ENCODE data around the gene GLUL. TPM values are rescaled to one million over a fixed set of nuclear protein-coding genes. Genes with fewer than 3 reads are reported as not detected.

GLUL gene
- polyA plus RNA-seq (2013, experiment 1 of 2), result 199 TPM
- polyA plus RNA-seq (2013, experiment 2 of 2), result 197 TPM

DNA sequence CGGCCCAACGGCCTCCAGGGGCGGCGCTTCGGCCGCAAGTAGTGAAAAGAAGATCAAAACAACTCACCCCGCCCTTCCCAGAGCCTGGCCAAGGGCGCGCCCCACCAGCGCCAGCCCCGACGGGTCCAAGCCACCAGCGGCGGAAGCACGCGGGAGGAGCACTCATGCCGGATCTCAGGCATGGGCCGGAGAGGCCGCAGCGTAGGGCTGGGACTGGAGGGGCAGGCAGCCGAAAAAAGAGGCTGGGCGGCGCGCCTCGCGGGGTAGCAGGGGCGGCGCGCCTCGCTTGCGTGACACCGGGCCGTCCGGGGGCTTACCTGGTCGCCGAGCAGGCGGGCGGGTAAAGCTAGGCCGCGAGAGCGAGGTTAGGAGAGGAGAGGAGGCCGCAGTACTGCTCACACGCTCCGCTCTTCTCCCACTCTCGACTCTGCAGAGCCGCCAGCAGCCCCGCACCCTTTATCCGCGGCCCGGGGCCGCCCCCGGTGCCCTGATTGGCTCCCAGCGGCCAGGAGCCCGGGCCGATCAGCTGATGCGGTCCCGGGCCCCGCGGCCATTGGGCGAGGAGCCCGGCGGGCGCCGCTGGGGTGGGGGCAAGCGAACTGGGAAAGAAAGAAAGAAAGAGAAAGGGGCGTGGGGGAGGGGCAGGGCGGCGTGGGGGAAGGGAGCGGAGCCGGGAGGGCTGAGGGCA lies at the start of gene GLUL:
TSS of gene GLUL (minus strand) at position 429 of the 688 bp plus-strand sequence. CDS start 3,053 bp downstream, outside the sequence.
- Histone ChIP-seq H3K9ac (ENCODE audit: low read length) (peak within 1 kb of the TSS; percentile 95), H4K5ac (ENCODE audit: low read length) (no peak within 1 kb of the TSS), H3K18ac (ENCODE audit: low read length) (peak within 1 kb of the TSS; percentile 99), H3K4me3 (ENCODE audit: low read length) (peak within 1 kb of the TSS; percentile 88), H2AK5ac (ENCODE audit: low read length) (no peak within 1 kb of the TSS), H3K79me1 (ENCODE audit: low read length) (peaks cover 17% of the 10 kb centered on the region), H3K27ac (ENCODE audit: low read depth, low read length) (peak within 1 kb of the TSS; percentile 94), H3K27me3 (ENCODE audit: insufficient read depth, low read length, poor library complexity) (no peaks in the 10 kb centered on the region), H3K23ac (ENCODE audit: low read length) (no peak within 1 kb of the TSS), H3K56ac (ENCODE audit: low read length) (peak within 1 kb of the TSS; percentile 97), H2BK5ac (ENCODE audit: low read length) (peak within 1 kb of the TSS; percentile 74), H3K79me2 (ENCODE audit: control insufficient read depth, insufficient read depth, low read length) (peaks cover 47% of the 10 kb centered on the region), H3K4me1 (ENCODE audit: control insufficient read depth, low read depth, low read length) (peaks cover 8% of the 10 kb centered on the region), H3K36me3 (ENCODE audit: control insufficient read depth, insufficient read depth, low read length) (peaks cover 17% of the 10 kb centered on the region), H4K8ac (ENCODE audit: low read depth, low read length) (no peak within 1 kb of the TSS), H3K4ac (ENCODE audit: low read depth, low read length) (peak within 1 kb of the TSS; percentile 99), H2BK120ac (ENCODE audit: low read depth, low read length) (peak within 1 kb of the TSS; percentile 79), H3K4me2 (ENCODE audit: low read length) (peak within 1 kb of the TSS; percentile 96), H2BK15ac (replicated peaks; ENCODE audit: low read depth) (peak within 1 kb of the TSS; percentile 98)
- no CpG with 5 or more reads among the region's 70 CpGs for WGBS (ENCODE audit: extremely low coverage, insufficient coverage, low lambda C conversion rate)
- DNase-seq, result peak; percentile 98

DNA sequence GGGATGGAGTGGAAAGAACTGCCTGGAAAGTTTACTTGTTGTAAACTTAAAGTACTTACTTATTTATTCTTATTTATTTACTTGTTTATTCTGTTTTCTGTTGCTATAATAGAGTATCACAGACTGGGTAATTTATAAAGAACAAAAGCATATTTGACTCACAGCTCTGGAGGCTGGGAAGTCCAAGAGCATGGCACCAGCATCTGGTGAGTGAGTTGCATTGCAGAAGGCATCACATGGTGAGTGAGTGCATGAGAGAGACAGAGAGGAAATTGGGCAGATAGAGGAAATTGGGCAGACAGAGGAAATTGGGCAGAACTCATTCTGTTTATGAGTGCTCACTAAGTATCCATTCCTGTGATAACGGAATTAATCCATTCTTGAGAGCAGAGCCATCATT lies 46.7 kb upstream of the GLUL start:
- Histone ChIP-seq H3K27ac (ENCODE audit: low read depth, low read length) (no peak overlapping the region), H2AK5ac (ENCODE audit: low read length) (no peak overlapping the region), H4K5ac (ENCODE audit: low read length) (no peak overlapping the region), H3K79me2 (ENCODE audit: control insufficient read depth, insufficient read depth, low read length) (no peaks in the 10 kb centered on the region), H3K4me3 (ENCODE audit: low read length) (no peak overlapping the region), H3K4me2 (ENCODE audit: low read length) (no peak overlapping the region), H3K18ac (ENCODE audit: low read length) (no peak overlapping the region), H3K23ac (ENCODE audit: low read length) (no peak overlapping the region), H3K79me1 (ENCODE audit: low read length) (no peaks in the 10 kb centered on the region), H2BK15ac (replicated peaks; ENCODE audit: low read depth) (no peak overlapping the region), H3K4ac (ENCODE audit: low read depth, low read length) (no peak overlapping the region), H2BK120ac (ENCODE audit: low read depth, low read length) (no peak overlapping the region), H4K8ac (ENCODE audit: low read depth, low read length) (no peak overlapping the region), H2BK5ac (ENCODE audit: low read length) (no peak overlapping the region), H3K27me3 (ENCODE audit: insufficient read depth, low read length, poor library complexity) (no peaks in the 10 kb centered on the region), H3K36me3 (ENCODE audit: control insufficient read depth, insufficient read depth, low read length) (no peaks in the 10 kb centered on the region), H3K4me1 (ENCODE audit: control insufficient read depth, low read depth, low read length) (no peaks in the 10 kb centered on the region), H3K9ac (ENCODE audit: low read length) (no peak overlapping the region), H3K56ac (ENCODE audit: low read length) (no peak overlapping the region)
- no peak for DNase-seq
- WGBS (ENCODE audit: extremely low coverage, insufficient coverage, low lambda C conversion rate), result no CpG with 5 or more reads among the region's 1 CpG

DNA sequence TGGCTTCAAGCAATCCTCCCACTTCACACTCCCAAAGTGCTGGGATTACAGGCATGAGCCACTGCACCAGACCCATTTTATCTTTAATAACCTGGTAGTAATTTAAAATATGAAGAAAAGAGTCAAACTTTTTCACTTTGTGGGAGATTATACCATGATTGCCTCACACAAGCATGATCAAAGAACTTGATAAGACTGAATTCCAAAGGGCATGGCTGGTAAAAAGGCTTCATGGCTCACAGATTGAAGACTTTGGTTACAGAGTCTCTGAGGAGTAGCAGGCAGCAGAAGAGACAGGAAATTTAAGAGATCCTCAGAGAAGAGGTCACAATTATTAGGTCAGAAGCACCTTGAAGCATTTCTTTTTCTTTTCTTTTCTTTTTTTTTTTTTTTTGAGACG lies 42.0 kb upstream of the GLUL start:
- H3K18ac ChIP-seq (ENCODE audit: low read length), result no peak overlapping the region
- H3K9ac ChIP-seq (ENCODE audit: low read length), result no peak overlapping the region
- H3K4me2 ChIP-seq (ENCODE audit: low read length), result no peak overlapping the region
- no peaks in the 10 kb centered on the region for H3K27me3 ChIP-seq (ENCODE audit: insufficient read depth, low read length, poor library complexity)
- H3K79me1 ChIP-seq (ENCODE audit: low read length), result no peaks in the 10 kb centered on the region
- no peak overlapping the region for H3K56ac ChIP-seq (ENCODE audit: low read length)
- H4K8ac ChIP-seq (ENCODE audit: low read depth, low read length), result no peak overlapping the region
- no peak for DNase-seq
- no peaks in the 10 kb centered on the region for H3K79me2 ChIP-seq (ENCODE audit: control insufficient read depth, insufficient read depth, low read length)
- H3K4me1 ChIP-seq (ENCODE audit: control insufficient read depth, low read depth, low read length), result peaks cover 2% of the 10 kb centered on the region
- H2BK5ac ChIP-seq (ENCODE audit: low read length), result no peak overlapping the region
- H3K23ac ChIP-seq (ENCODE audit: low read length), result no peak overlapping the region
- no peak overlapping the region for H3K27ac ChIP-seq (ENCODE audit: low read depth, low read length)
- H3K4ac ChIP-seq (ENCODE audit: low read depth, low read length), result no peak overlapping the region
- no CpG with 5 or more reads among the region's 1 CpG for WGBS (ENCODE audit: extremely low coverage, insufficient coverage, low lambda C conversion rate)
- no peak overlapping the region for H2BK15ac ChIP-seq (replicated peaks; ENCODE audit: low read depth)
- H4K5ac ChIP-seq (ENCODE audit: low read length), result no peak overlapping the region
- no peak overlapping the region for H2AK5ac ChIP-seq (ENCODE audit: low read length)
- H3K4me3 ChIP-seq (ENCODE audit: low read length), result no peak overlapping the region
- no peak overlapping the region for H2BK120ac ChIP-seq (ENCODE audit: low read depth, low read length)
- H3K36me3 ChIP-seq (ENCODE audit: control insufficient read depth, insufficient read depth, low read length), result no peaks in the 10 kb centered on the region

DNA sequence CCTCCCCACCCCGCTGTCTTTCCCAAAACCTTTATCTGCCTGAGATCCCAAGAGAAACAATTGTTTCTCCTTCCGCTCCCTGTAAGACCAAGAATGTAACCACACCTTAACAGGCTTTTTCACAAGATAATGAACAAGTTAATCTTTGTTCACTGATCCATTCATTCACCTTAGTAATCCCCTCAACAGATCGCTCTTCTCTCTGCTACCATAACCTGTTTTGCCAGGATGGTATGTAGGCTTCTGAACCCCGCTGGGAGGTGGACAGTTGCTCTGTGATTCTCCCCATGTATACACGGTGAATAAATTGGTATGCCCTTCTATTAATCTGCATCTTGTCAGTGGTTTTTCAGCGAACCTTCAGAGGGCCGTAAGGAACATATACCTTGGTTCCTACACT lies 39.7 kb upstream of the GLUL start:
- DNase-seq, result peak; percentile 59
- H2AK5ac ChIP-seq (ENCODE audit: low read length), result no peak overlapping the region
- no peak overlapping the region for H4K5ac ChIP-seq (ENCODE audit: low read length)
- H3K9ac ChIP-seq (ENCODE audit: low read length), result no peak overlapping the region
- no peak overlapping the region for H4K8ac ChIP-seq (ENCODE audit: low read depth, low read length)
- H3K4me2 ChIP-seq (ENCODE audit: low read length), result no peak overlapping the region
- no peaks in the 10 kb centered on the region for H3K27me3 ChIP-seq (ENCODE audit: insufficient read depth, low read length, poor library complexity)
- no peak overlapping the region for H3K18ac ChIP-seq (ENCODE audit: low read length)
- no peak overlapping the region for H2BK15ac ChIP-seq (replicated peaks; ENCODE audit: low read depth)
- H3K4me3 ChIP-seq (ENCODE audit: low read length), result no peak overlapping the region
- peaks cover 2% of the 10 kb centered on the region for H3K4me1 ChIP-seq (ENCODE audit: control insufficient read depth, low read depth, low read length)
- H3K4ac ChIP-seq (ENCODE audit: low read depth, low read length), result no peak overlapping the region
- H2BK120ac ChIP-seq (ENCODE audit: low read depth, low read length), result no peak overlapping the region
- no peak overlapping the region for H2BK5ac ChIP-seq (ENCODE audit: low read length)
- no peaks in the 10 kb centered on the region for H3K79me2 ChIP-seq (ENCODE audit: control insufficient read depth, insufficient read depth, low read length)
- no peaks in the 10 kb centered on the region for H3K79me1 ChIP-seq (ENCODE audit: low read length)
- no peaks in the 10 kb centered on the region for H3K36me3 ChIP-seq (ENCODE audit: control insufficient read depth, insufficient read depth, low read length)
- no peak overlapping the region for H3K23ac ChIP-seq (ENCODE audit: low read length)
- no CpG with 5 or more reads among the region's 7 CpGs for WGBS (ENCODE audit: extremely low coverage, insufficient coverage, low lambda C conversion rate)
- no peak overlapping the region for H3K56ac ChIP-seq (ENCODE audit: low read length)
- no peak overlapping the region for H3K27ac ChIP-seq (ENCODE audit: low read depth, low read length)

DNA sequence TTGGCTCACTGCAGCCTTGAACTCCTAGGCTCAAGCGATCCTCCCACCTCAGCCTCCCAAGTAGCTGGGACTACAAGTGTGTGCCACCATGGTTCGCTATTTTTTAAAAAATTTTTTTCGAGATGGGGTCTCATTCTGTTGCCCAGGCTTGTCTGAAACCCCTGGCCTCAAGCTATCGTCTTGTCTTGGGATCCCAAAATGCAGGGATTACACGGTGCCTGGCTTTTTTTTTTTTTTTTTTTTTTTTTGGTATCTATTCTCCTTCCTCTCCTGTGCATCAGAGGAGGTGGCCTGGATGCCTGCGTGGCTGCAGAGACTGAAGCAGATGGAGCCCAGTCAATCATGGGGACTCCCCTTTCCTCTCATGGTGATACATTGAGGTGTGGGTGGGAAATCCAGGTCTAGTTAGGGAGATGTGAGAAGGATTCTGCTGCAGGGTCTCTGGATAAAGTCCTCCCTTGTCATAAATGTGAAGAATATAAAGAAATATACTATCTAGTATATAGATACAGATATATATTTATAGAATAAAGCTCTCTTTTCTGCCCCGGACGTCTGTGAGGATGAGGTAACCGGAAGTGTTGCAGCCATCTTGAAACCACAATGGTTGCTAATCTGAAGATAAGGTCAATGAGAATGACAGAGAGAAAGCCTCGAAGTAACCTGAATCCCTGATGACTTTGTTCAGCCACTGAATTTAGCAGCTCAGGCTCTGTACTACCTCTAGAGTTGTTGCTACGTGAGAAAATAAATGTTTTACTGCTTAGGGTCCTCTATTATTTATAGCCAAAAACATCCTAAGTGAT lies 38.9 kb upstream of the GLUL start:
- Histone ChIP-seq H2AK5ac (ENCODE audit: low read length) (no peak overlapping the region), H3K36me3 (ENCODE audit: control insufficient read depth, insufficient read depth, low read length) (no peaks in the 10 kb centered on the region), H2BK15ac (replicated peaks; ENCODE audit: low read depth) (no peak overlapping the region), H3K56ac (ENCODE audit: low read length) (no peak overlapping the region), H3K27ac (ENCODE audit: low read depth, low read length) (no peak overlapping the region), H3K4me1 (ENCODE audit: control insufficient read depth, low read depth, low read length) (peaks cover 2% of the 10 kb centered on the region), H3K9ac (ENCODE audit: low read length) (no peak overlapping the region), H3K27me3 (ENCODE audit: insufficient read depth, low read length, poor library complexity) (no peaks in the 10 kb centered on the region), H3K79me2 (ENCODE audit: control insufficient read depth, insufficient read depth, low read length) (no peaks in the 10 kb centered on the region), H4K5ac (ENCODE audit: low read length) (no peak overlapping the region), H4K8ac (ENCODE audit: low read depth, low read length) (no peak overlapping the region), H3K18ac (ENCODE audit: low read length) (peak overlapping the region; percentile 47), H2BK120ac (ENCODE audit: low read depth, low read length) (no peak overlapping the region), H3K23ac (ENCODE audit: low read length) (no peak overlapping the region), H2BK5ac (ENCODE audit: low read length) (no peak overlapping the region), H3K4me3 (ENCODE audit: low read length) (no peak overlapping the region), H3K4ac (ENCODE audit: low read depth, low read length) (peak overlapping the region; percentile 20), H3K79me1 (ENCODE audit: low read length) (no peaks in the 10 kb centered on the region), H3K4me2 (ENCODE audit: low read length) (no peak overlapping the region)
- DNase-seq, result peak; percentile 43
- no CpG with 5 or more reads among the region's 11 CpGs for WGBS (ENCODE audit: extremely low coverage, insufficient coverage, low lambda C conversion rate)
